HepG2 (cell line): ENCODE measurements around the gene CMTM3. TPM values are rescaled to one million over a fixed set of nuclear protein-coding genes. Genes with fewer than 3 reads are reported as not detected.

Source experiments
- ATAC-seq: fragments of 200-7000 bp; cut with Tn5 transposase; 3 replicates; pipeline ENCODE4 v1.9.1; 2020; ENCODE audit warnings: mild to moderate bottlenecking, moderate library complexity
- BruUV-seq: library from RNA; stranded (reverse); fragments of 400-500 nt; replicated peaks from 2 replicates; lab custom pipeline; 2021; lab: Mats Ljungman, UMichigan
- CTCF ChIA-PET: fragments of 300-600 bp; formaldehyde crosslinking; extraction: SDS; loops from one replicate; lab custom pipeline; 2021; ENCODE audit warnings: low total read pairs, inconsistent platforms, low intra/inter-chr PET ratio; lab: Yijun Ruan, JAX
- POLR2A ChIA-PET: fragments of 350-600 bp; sonication (Branson Sonifier 250); formaldehyde crosslinking; loops from one replicate; lab custom pipeline; 2020; ENCODE audit warnings: antibody characterized with exemption, inconsistent platforms; lab: Yijun Ruan, JAX
- DNase-seq: peaks from one replicate; pipeline ENCODE4 v3.0.0-alpha.2; 2015; ENCODE audit warnings: low spot score
- FAIRE-seq: peaks from 3 replicates; lab custom pipeline; 2011; peaks lifted over from hg19 to GRCh38; lab: Jason Lieb, UNC
- H2AFZ ChIP-seq: one replicate; pipeline ENCODE4 v1.6.1; 2011; ENCODE audit warnings: low read length, inconsistent platforms
- H3K27ac ChIP-seq: fragments of 300-600 bp; 3 replicates; pipeline ENCODE4 v1.8.0; 2011; ENCODE audit warnings: mixed run types, mild to moderate bottlenecking, mixed read lengths, low read length, inconsistent platforms; ENCODE audit not compliant: insufficient read depth; ENCODE audit errors: extremely low read length
- H3K27me3 ChIP-seq, 2 experiments: fragments of 200-600 bp in 1 of 2; 2 replicates in 1 of 2; 3 replicates in 1 of 2; pipeline versions ENCODE4 v1.6.0 to v1.8.0; 2011; ENCODE audit warnings: low read length in 2 of 2, mild to moderate bottlenecking in 2 of 2, moderate library complexity in 2 of 2, inconsistent platforms in 1 of 2; ENCODE audit not compliant: insufficient read depth in 2 of 2, control insufficient read depth in 1 of 2
- H3K36me3 ChIP-seq, 2 experiments: fragments of 200-600 bp in 1 of 2; replicated peaks in 1 of 2; 2 replicates in 1 of 2; 3 replicates in 1 of 2; pipeline versions ENCODE4 v1.5.1 to v1.8.0; 2011; ENCODE audit warnings: low read length in 2 of 2, inconsistent platforms in 1 of 2; ENCODE audit not compliant: insufficient read depth in 2 of 2, control insufficient read depth in 1 of 2
- H3K4me1 ChIP-seq: 2 replicates; pipeline ENCODE4 v1.5.1; 2012; ENCODE audit warnings: low read length, inconsistent platforms; ENCODE audit not compliant: insufficient read depth
- H3K4me2 ChIP-seq: 2 replicates; pipeline ENCODE4 v1.6.0; 2011; ENCODE audit warnings: low read depth, low read length, inconsistent platforms
- H3K4me3 ChIP-seq, 3 experiments: fragments of 200-600 bp in 1 of 3; sonication (generic), shearing (Covaris generic) in 1 of 3; replicated peaks in 1 of 3; 2 replicates each; pipeline ENCODE4 v1.5.1; 2011 to 2016; ENCODE audit warnings: low read length in 3 of 3, inconsistent platforms in 2 of 3, low read depth in 2 of 3, mild to moderate bottlenecking in 2 of 3, control low read depth in 1 of 3, mixed read lengths in 1 of 3; ENCODE audit not compliant: insufficient read depth in 1 of 3
- H3K79me2 ChIP-seq: one replicate; pipeline ENCODE4 v1.6.1; 2011; ENCODE audit warnings: low read length, inconsistent platforms; ENCODE audit not compliant: insufficient read depth
- H3K9ac ChIP-seq: 2 replicates; pipeline ENCODE4 v1.6.0; 2011; ENCODE audit warnings: mild to moderate bottlenecking, low read depth, low read length, inconsistent platforms; ENCODE audit not compliant: insufficient read depth
- H3K9me3 ChIP-seq: 2 replicates; pipeline ENCODE4 v1.5.1; 2012; ENCODE audit warnings: mild to moderate bottlenecking, low read length
- H4K20me1 ChIP-seq: 2 replicates; pipeline ENCODE4 v1.6.0; 2011; ENCODE audit warnings: inconsistent platforms, mild to moderate bottlenecking, low read length, moderate library complexity; ENCODE audit not compliant: insufficient read depth
- IKZF1 ChIP-seq: fragments of 450-650 bp; IDR thresholded peaks from 2 replicates; pipeline ENCODE4 v1.7.1; 2016
- ZBTB7B ChIP-seq: sonication (generic); formaldehyde crosslinking; IDR thresholded peaks from 2 replicates; pipeline ENCODE4 v1.4.0; 2020; ENCODE audit warnings: missing genetic modification reagents
- ZNF121 ChIP-seq: sonication (generic); formaldehyde crosslinking; IDR thresholded peaks from 2 replicates; pipeline ENCODE4 v1.5.0; 2020; ENCODE audit warnings: mild to moderate bottlenecking, missing genetic modification reagents
- ZNF773 ChIP-seq: sonication (generic); formaldehyde crosslinking; IDR thresholded peaks from 2 replicates; pipeline ENCODE4 v1.4.0; 2020; ENCODE audit warnings: missing genetic modification reagents, borderline replicate concordance
- ZNF780A ChIP-seq: sonication (generic); formaldehyde crosslinking; IDR thresholded peaks from 2 replicates; pipeline ENCODE4 v1.8.0; 2022; ENCODE audit warnings: mild to moderate bottlenecking, missing genetic modification reagents, moderate library complexity
- WGBS: methylation state at CpG from one replicate; pipeline ENCODE4 v1.1.6; 2017; ENCODE audit warnings: low lambda C conversion rate; 5-methylcytosine and 5-hydroxymethylcytosine counted together
- in situ Hi-C: cut with HindIII; loops from 2 replicates; pipeline ENCODE4 v1.10.0; 2017; ENCODE audit warnings: low pct_unique_long_range_greater_than_20kb; ENCODE audit not compliant: extremely low pct_ligation_motif_present
- intact Hi-C: fragments of 100-400 bp; cut with micrococcal nuclease; formaldehyde crosslinking; loops from one replicate; pipeline ENCODE4 v1.10.0; 2022; ENCODE audit not compliant: unreplicated experiment
- polyA plus RNA-seq, 8 experiments: library from polyadenylated mRNA; depleted of rRNA in 3 of 8; stranded (reverse) in 7 of 8; unstranded in 1 of 8; fragments of >200 nt; fragmentation: Illumina TruSeq in 4 of 8; extraction: Trizol in 4 of 8; gene quantifications; 2 replicates each; pipeline versions ENCODE4 v1.2.1 to v1.2.3, GENCODE V29; 2011 to 2016; ENCODE audit warnings: low read depth in 4 of 8, missing spikeins in 1 of 8, mixed read lengths in 1 of 8; ENCODE audit not compliant: insufficient read depth in 1 of 8
- total RNA-seq, 5 experiments: library from RNA; depleted of rRNA; stranded (reverse); fragments of >200 nt; fragmentation: Illumina TruSeq; extraction: Trizol; gene quantifications; 2 replicates each; pipeline ENCODE4 v1.2.3, GENCODE V29; 2016; ENCODE audit warnings: low read depth in 1 of 5
- TF ChIP-seq, protein P1 (sequence below): sonication (generic); formaldehyde crosslinking; IDR thresholded peaks from 2 replicates; pipeline ENCODE4 v1.4.0; 2020; ENCODE audit warnings: mild to moderate bottlenecking, missing genetic modification reagents
- TF ChIP-seq, protein P2 (sequence below): sonication (generic); formaldehyde crosslinking; IDR thresholded peaks from 2 replicates; pipeline ENCODE4 v1.4.0; 2020; ENCODE audit warnings: missing genetic modification reagents
- TF ChIP-seq, protein P3 (sequence below): sonication (generic); formaldehyde crosslinking; IDR thresholded peaks from 2 replicates; pipeline ENCODE4 v1.4.0; 2020; ENCODE audit warnings: mild to moderate bottlenecking, missing genetic modification reagents, borderline replicate concordance
- TF ChIP-seq, protein P4 (sequence below): sonication (generic); formaldehyde crosslinking; IDR thresholded peaks from 2 replicates; pipeline ENCODE4 v1.5.0; 2020; ENCODE audit warnings: missing genetic modification reagents

The CMTM3 gene
- total and polyA plus RNA-seq, 2 of the 13 experiments (the other 11 are each of a cell fraction or from before 2014, with no cell fraction given) = 29.2 to 48.7 TPM

DNA sequence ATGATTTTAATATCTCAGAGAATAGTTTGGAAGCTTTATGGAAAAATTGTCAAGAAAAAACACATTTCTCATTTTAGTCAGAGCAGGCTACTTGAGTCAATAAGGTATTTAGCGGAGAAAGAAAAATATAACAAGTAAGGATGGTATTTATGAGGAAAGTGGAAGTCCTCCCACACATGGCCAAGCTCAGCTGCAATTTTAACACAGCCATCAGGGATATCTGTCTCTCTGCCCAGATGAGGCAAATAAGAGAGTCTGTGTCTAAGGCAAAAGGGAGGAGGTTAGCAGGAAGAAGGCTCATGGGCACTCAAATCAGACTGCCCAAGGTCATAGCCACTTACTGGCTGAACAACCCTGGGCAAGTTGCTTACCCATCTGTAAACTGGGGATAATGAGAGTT lies 30.4 kb upstream of the CMTM3 start:
- Histone ChIP-seq H4K20me1 (no peaks in the 10 kb centered on the region), H3K4me1 (no peaks in the 10 kb centered on the region), H2AFZ (no peak overlapping the region), H3K79me2 (no peaks in the 10 kb centered on the region), H3K4me3 (no peak overlapping the region), H3K27ac (no peak overlapping the region), H3K27me3 (peaks cover 0 to 14% of the 10 kb centered on the region in 2 experiments; a peak in 2 of 5 replicates), H3K9ac (no peak overlapping the region), H3K9me3 (no peaks in the 10 kb centered on the region), H3K36me3 (no peaks in the 10 kb centered on the region), H3K4me2 (no peak overlapping the region)
- in situ Hi-C loops (no loop called here), intact Hi-C loops (no loop called here)
- CTCF ChIA-PET = no interaction called here
- BruUV-seq = no TSS peak
- WGBS = 85% methylated on average over 1 of the region's 1 CpG
- DNase-seq = no peak
- no peak for TF ChIP-seq IKZF1
- TF ChIP-seq ZNF780A = no peak
- TF ChIP-seq, protein P1, sequence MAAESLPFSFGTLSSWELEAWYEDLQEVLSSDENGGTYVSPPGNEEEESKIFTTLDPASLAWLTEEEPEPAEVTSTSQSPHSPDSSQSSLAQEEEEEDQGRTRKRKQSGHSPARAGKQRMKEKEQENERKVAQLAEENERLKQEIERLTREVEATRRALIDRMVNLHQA (CRISPR knock-in tag) = no peak
- TF ChIP-seq ZNF121 (CRISPR knock-in tag) = no peak
- TF ChIP-seq, protein P2, sequence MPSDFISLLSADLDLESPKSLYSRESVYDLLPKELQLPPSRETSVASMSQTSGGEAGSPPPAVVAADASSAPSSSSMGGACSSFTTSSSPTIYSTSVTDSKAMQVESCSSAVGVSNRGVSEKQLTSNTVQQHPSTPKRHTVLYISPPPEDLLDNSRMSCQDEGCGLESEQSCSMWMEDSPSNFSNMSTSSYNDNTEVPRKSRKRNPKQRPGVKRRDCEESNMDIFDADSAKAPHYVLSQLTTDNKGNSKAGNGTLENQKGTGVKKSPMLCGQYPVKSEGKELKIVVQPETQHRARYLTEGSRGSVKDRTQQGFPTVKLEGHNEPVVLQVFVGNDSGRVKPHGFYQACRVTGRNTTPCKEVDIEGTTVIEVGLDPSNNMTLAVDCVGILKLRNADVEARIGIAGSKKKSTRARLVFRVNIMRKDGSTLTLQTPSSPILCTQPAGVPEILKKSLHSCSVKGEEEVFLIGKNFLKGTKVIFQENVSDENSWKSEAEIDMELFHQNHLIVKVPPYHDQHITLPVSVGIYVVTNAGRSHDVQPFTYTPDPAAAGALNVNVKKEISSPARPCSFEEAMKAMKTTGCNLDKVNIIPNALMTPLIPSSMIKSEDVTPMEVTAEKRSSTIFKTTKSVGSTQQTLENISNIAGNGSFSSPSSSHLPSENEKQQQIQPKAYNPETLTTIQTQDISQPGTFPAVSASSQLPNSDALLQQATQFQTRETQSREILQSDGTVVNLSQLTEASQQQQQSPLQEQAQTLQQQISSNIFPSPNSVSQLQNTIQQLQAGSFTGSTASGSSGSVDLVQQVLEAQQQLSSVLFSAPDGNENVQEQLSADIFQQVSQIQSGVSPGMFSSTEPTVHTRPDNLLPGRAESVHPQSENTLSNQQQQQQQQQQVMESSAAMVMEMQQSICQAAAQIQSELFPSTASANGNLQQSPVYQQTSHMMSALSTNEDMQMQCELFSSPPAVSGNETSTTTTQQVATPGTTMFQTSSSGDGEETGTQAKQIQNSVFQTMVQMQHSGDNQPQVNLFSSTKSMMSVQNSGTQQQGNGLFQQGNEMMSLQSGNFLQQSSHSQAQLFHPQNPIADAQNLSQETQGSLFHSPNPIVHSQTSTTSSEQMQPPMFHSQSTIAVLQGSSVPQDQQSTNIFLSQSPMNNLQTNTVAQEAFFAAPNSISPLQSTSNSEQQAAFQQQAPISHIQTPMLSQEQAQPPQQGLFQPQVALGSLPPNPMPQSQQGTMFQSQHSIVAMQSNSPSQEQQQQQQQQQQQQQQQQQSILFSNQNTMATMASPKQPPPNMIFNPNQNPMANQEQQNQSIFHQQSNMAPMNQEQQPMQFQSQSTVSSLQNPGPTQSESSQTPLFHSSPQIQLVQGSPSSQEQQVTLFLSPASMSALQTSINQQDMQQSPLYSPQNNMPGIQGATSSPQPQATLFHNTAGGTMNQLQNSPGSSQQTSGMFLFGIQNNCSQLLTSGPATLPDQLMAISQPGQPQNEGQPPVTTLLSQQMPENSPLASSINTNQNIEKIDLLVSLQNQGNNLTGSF (CRISPR knock-in tag) = no peak
- no peak for TF ChIP-seq ZNF773 (CRISPR knock-in tag)
- TF ChIP-seq, protein P3, sequence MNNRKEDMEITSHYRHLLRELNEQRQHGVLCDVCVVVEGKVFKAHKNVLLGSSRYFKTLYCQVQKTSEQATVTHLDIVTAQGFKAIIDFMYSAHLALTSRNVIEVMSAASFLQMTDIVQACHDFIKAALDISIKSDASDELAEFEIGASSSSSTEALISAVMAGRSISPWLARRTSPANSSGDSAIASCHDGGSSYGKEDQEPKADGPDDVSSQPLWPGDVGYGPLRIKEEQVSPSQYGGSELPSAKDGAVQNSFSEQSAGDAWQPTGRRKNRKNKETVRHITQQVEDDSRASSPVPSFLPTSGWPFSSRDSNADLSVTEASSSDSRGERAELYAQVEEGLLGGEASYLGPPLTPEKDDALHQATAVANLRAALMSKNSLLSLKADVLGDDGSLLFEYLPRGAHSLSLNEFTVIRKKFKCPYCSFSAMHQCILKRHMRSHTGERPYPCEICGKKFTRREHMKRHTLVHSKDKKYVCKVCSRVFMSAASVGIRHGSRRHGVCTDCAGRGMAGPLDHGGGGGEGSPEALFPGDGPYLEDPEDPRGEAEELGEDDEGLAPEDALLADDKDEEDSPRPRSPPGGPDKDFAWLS (CRISPR knock-in tag) = no peak
- TF ChIP-seq ZBTB7B = no peak
- TF ChIP-seq, protein P4, sequence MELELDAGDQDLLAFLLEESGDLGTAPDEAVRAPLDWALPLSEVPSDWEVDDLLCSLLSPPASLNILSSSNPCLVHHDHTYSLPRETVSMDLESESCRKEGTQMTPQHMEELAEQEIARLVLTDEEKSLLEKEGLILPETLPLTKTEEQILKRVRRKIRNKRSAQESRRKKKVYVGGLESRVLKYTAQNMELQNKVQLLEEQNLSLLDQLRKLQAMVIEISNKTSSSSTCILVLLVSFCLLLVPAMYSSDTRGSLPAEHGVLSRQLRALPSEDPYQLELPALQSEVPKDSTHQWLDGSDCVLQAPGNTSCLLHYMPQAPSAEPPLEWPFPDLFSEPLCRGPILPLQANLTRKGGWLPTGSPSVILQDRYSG (CRISPR knock-in tag) = no peak
- FAIRE-seq = no peak
- POLR2A ChIA-PET = no interaction called here
- ATAC-seq = no peak
